Urinary bladder (tissue), 4 donors: ENCODE results near the gene ATP2B3. TPM values are rescaled to one million over a fixed set of nuclear protein-coding genes. Genes with fewer than 3 reads are reported as not detected.

Source experiments
- DNase-seq: peaks from one replicate; pipeline ENCODE4 v3.0.0-alpha.2; 2015; ENCODE audit errors: extremely low spot score
- H3K27ac ChIP-seq: one replicate; pipeline ENCODE4 v1.5.1; 2013; ENCODE audit warnings: low read depth, mild to moderate bottlenecking, moderate library complexity
- H3K36me3 ChIP-seq: one replicate; pipeline ENCODE4 v1.6.1; 2013; ENCODE audit warnings: mild to moderate bottlenecking, moderate library complexity; ENCODE audit not compliant: insufficient read depth
- H3K4me1 ChIP-seq: one replicate; pipeline ENCODE4 v1.6.1; 2013; ENCODE audit warnings: mild to moderate bottlenecking, moderate library complexity; ENCODE audit not compliant: insufficient read depth
- H3K4me3 ChIP-seq: one replicate; pipeline ENCODE4 v1.5.1; 2013; ENCODE audit warnings: low read depth, low read length
- WGBS: extraction: QIAGEN DNeasy Blood & Tissue Kit; methylation state at CpG from one replicate; pipeline ENCODE4 v1.1.7; 2013; 5-methylcytosine and 5-hydroxymethylcytosine counted together
- polyA plus RNA-seq: library from polyadenylated mRNA; stranded (reverse); fragments of 200-250 nt; gene quantifications from one replicate; pipeline ENCODE4 v1.2.3, GENCODE V29; 2013
- total RNA-seq: library from RNA; depleted of rRNA; stranded (reverse); fragments of >200 nt; gene quantifications from one replicate; pipeline ENCODE4 v1.2.3, GENCODE V29; 2014
- donor health status: healthy with polysubstance abuse.
- donor health status: healthy.

Gene ATP2B3
- 0.69 TPM for total RNA-seq
- polyA plus RNA-seq, result 0.10 TPM

DNA sequence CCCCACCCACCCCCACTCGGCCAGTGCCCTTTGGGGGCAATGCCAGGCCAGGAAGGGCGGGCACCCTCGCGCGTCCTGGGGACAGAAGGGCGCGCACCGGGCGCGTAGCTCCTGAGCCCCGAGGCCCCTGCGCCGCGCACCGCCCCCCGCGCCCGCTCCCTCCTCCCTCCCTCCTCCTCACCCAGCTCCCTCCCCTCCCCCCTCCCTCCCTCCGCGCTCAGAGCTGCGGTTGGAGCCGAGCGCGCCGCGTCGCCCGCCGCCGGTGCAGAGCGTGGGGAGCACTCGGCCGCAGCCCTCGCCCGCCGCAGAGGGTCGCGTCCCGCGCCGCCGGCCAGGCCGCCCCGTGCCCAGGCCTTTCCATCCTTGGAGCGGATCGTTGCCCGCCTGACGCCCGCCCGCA lies at the start of gene ATP2B3:
TSS of gene ATP2B3 (plus strand) at position 220 of the 400 bp plus-strand sequence. CDS start 18,606 bp downstream, outside the sequence.
- Histone ChIP-seq H3K4me1 (no peaks in the 10 kb centered on the region), H3K27ac (no peak within 1 kb of the TSS), H3K36me3 (no peaks in the 10 kb centered on the region), H3K4me3 (no peak within 1 kb of the TSS)
- WGBS, result under 1% methylated on average over 36 of the region's 50 CpGs
- no peak for DNase-seq

DNA sequence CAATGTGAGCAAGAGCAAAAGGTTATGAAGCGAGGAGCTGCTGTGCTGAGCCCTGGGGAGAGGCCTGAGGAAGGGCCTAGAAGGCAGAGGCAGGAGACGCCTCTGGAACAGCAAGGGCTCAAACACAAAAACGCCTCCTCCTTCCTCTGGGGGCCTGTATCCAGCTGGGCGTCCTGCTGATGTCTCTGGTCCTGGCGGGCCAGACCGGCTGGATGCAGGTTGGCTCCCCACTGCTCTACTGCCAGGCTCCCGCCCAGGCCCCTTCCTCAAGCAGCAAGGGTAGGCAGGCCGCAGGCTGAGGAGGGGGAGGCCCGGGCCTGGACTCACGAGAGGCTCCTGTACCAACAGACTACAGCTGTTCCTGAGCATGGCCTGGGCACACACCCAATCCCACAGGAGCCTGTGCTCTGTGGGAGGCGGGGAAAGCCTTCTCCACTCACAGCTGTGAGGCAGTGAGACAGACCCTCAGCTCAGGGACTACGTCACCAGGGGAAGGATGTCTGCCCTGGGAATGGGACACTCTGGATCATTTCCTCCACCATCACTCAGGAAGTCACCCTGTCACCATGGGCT lies 49.3 kb upstream of the ATP2B3 start:
- WGBS, result 59% methylated on average over 12 of the region's 12 CpGs
- no peak for DNase-seq
- Histone ChIP-seq H3K4me3 (no peak overlapping the region), H3K36me3 (no peaks in the 10 kb centered on the region), H3K4me1 (no peaks in the 10 kb centered on the region), H3K27ac (no peak overlapping the region)

GRCh38 chrX:153469811-153470410 lies 47.5 kb upstream of the ATP2B3 start:
- WGBS, result under 1% methylated on average over 32 of the region's 32 CpGs
- H3K27ac ChIP-seq, result no peak overlapping the region
- H3K36me3 ChIP-seq, result no peaks in the 10 kb centered on the region
- DNase-seq, result no peak
- no peaks in the 10 kb centered on the region for H3K4me1 ChIP-seq
- peak overlapping the region; percentile 55 for H3K4me3 ChIP-seq

GRCh38 chrX:153470411-153471363 lies 46.8 kb upstream of the ATP2B3 start, which contains the start of gene HAUS7:
Gene HAUS7 (minus strand): TSS chrX:153470576. CDS start chrX:153470557, 19 bp downstream.
- DNase-seq, result peak; percentile 76
- peak within 1 kb of the TSS; percentile 55 for H3K27ac ChIP-seq
- H3K36me3 ChIP-seq, result no peaks in the 10 kb centered on the region
- no peaks in the 10 kb centered on the region for H3K4me1 ChIP-seq
- WGBS, result 10% methylated on average over 59 of the region's 70 CpGs
- H3K4me3 ChIP-seq, result peak within 1 kb of the TSS; percentile 55

- Histone ChIP-seq H3K4me1 (no peaks in the 10 kb centered on the region), H3K36me3 (no peaks in the 10 kb centered on the region), H3K4me3 (no peak overlapping the region), H3K27ac (no peak overlapping the region)
- 62% methylated on average over 11 of the region's 11 CpGs for WGBS
- no peak for DNase-seq
Measured at GRCh38 chrX:153471663-153472280, 45.7 kb upstream of the ATP2B3 start.

GRCh38 chrX:153473126-153473525 lies 44.3 kb upstream of the ATP2B3 start:
- Histone ChIP-seq H3K27ac (no peak overlapping the region), H3K4me1 (no peaks in the 10 kb centered on the region)
- DNase-seq, result no peak

DNA sequence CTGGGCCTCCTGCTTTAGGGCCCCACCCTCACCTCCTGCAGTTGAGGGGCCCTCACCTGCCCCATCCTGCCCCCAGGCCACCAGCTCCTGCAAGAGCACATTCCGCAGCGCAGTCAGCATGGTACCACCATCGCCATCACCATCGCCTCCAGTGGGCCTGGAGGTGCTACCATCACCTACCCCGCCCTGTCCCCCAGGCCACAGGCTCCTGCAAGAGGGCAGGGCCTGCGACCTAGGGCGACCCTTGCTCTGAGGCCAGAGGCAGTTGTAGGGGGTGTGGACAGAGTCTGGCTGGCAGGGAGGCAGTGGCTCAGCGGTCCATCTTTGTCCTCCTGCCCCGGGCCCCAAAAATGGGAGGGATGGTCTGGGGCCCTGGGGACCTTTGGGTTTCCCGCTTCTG lies 43.2 kb upstream of the ATP2B3 start:
- WGBS, result 74% methylated on average over 10 of the region's 10 CpGs
- Histone ChIP-seq H3K27ac (no peak overlapping the region), H3K36me3 (no peaks in the 10 kb centered on the region), H3K4me3 (peak overlapping the region; percentile 24), H3K4me1 (no peaks in the 10 kb centered on the region)
- no peak for DNase-seq

More at GRCh38 chrX:153473126-153473525, 44.3 kb upstream of the ATP2B3 start:
- WGBS, result 96% methylated on average over 10 of the region's 10 CpGs
- no peak overlapping the region for H3K4me3 ChIP-seq
- no peaks in the 10 kb centered on the region for H3K36me3 ChIP-seq

DNA sequence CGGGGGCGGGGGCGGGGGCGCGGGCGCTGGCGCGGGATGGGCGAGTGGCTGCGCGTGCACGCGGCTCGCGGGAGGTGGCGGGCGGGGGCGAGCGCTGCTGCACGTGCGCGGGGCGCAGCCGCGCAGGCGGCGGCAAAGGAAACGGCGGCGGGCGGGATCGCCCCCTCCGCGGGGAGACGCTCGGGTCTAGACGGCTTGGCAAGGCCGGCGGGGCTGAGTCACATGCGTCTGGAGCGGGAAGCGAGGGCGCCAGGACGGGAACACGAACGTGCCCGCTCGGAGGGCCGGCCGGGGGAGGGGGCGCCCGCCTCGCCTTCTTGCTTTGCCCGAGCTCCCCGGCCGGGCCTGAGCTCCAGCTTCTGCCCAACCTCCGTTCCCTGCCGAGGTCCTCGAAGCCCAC lies 42.7 kb upstream of the ATP2B3 start:
- peak overlapping the region; percentile 24 for H3K4me3 ChIP-seq
- WGBS, result under 1% methylated on average over 57 of the region's 59 CpGs

GRCh38 chrX:153475271-153475670 lies 42.2 kb upstream of the ATP2B3 start:
- Histone ChIP-seq H3K27ac (no peak overlapping the region), H3K4me3 (no peak overlapping the region), H3K4me1 (no peaks in the 10 kb centered on the region), H3K36me3 (no peaks in the 10 kb centered on the region)
- no peak for DNase-seq
- 88% methylated on average over 7 of the region's 7 CpGs for WGBS

More for the DNA sequence above, 42.7 kb upstream of the ATP2B3 start:
- DNase-seq, result no peak
- H3K4me1 ChIP-seq, result no peaks in the 10 kb centered on the region
- no peaks in the 10 kb centered on the region for H3K36me3 ChIP-seq
- no peak overlapping the region for H3K27ac ChIP-seq

- no peak overlapping the region for H3K27ac ChIP-seq
- H3K4me1 ChIP-seq, result no peaks in the 10 kb centered on the region
- 90% methylated on average over 11 of the region's 11 CpGs for WGBS
- H3K36me3 ChIP-seq, result no peaks in the 10 kb centered on the region
- no peak for DNase-seq
- no peak overlapping the region for H3K4me3 ChIP-seq
Measured at GRCh38 chrX:153475751-153476281, 41.6 kb upstream of the ATP2B3 start.

- Histone ChIP-seq H3K4me3 (no peak overlapping the region), H3K36me3 (no peaks in the 10 kb centered on the region), H3K4me1 (no peaks in the 10 kb centered on the region), H3K27ac (no peak overlapping the region)
- 45% methylated on average over 16 of the region's 16 CpGs for WGBS
- DNase-seq, result no peak
Measured at GRCh38 chrX:153476666-153477363, 40.6 kb upstream of the ATP2B3 start.

DNA sequence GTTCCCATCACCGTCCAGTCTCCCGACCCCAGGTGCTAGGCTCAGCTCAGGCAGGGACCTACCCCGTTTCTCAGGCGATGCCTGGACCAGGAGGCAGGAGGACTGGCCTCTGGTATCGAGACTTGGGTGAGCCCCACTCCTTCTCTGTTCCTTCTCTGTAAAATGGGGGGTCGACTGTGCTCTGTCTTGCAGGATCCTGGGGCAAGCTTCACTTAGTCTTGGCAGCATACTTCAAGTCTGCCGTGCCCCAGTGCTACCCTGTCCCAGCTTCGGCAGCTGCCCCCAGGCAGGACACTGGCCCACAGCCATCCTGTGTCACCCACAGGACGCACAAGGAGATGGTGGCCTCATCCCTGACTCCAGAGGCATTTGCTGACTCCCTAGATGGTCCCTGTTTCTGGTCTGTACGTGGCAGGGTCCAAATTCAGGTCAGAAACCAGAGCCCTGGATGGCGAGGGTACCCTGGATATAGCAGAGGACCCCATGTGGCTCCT lies 40.0 kb upstream of the ATP2B3 start:
- WGBS, result 69% methylated on average over 11 of the region's 11 CpGs
- Histone ChIP-seq H3K36me3 (no peaks in the 10 kb centered on the region), H3K27ac (no peak overlapping the region), H3K4me3 (no peak overlapping the region), H3K4me1 (no peaks in the 10 kb centered on the region)
- no peak for DNase-seq
